GM18909 (cell line): ENCODE data around the gene ALG5.

ENCODE experiments used
- ATAC-seq: cut with Tn5 transposase; IDR thresholded peaks from one replicate; pipeline ENCODE4 v1.9.1; 2021; ENCODE audit warnings: mild to moderate bottlenecking; ENCODE audit not compliant: unreplicated experiment, poor library complexity

ALG5 gene

DNA sequence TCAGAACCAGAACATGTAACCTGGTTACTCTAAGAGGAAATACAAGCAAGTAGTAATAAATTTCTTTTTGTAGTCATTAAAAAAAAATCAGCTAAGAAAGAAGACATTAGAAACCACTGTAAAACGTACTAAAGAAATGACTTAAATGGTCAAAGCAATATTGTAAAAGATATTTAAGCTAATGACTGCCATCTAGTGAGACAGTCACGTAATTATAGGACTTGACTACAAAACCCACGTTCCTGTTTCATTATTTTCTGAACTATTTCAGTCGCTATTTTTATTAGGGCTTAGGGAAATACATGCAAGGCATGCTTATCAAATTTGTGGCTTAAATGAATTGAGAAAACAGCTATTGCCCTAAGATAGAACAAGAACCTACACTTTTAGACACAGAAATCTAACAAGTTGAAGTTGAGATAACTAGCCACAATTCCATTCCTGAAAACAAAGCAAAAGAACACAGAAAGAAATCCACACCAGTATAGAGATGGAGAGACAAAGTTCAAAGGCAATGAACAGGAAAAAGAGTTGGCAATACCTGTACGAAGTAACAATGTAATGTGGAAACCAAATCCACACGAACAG is 17.9 kb downstream of the ALG5 start:
- no peak for ATAC-seq

DNA sequence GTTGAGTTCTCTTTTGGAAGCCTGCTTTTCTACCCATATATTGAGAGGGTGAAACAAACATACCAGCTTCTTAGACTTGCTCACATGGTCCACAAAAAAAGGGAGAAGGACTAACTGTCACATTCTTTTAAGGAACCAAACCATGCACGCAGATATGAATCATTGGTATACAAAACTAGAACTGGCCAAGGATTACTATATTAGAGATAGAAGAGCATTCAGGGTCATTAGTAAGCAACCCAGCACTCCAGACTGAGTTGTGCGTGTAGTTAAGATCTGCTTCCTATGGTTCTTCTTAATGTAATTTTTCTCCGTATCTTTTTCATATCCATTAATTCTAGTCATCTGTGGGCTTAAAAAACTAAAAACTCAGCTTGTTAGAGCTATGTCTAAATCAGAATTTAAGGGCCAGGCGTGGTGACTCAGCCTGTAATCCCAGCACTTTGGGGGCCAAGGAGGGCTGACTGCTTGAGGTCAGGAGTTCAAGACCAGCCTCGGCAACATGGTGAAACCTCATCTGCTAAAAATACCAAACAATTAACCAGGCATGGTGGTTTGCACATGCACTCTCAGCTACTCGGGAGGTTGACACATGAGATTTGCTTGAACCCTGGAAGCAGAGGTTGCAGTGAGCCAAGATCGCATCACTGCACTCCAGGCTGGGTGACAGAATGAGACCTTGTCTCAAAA is 19.6 kb downstream of the ALG5 start:
- no peak for ATAC-seq

DNA sequence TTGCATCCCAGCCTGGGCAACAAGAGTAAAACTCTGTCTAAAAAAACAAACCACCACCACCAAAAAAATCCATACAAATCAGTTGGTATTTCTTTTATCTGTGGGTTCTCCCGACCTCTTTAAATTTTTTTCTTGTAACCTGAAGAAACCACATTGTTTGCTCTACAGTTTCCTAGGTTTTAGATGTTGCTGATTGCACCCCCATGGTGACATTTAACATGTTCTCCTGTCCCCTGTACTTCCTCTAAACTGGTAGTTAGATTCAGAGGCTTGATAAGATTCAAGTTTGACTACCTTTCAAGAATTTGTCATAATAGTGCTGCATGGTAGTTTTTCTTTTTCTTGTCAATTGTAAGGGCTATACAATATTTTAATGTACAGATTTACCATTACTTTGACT is 24.0 kb downstream of the ALG5 start:
- ATAC-seq: no peak

DNA sequence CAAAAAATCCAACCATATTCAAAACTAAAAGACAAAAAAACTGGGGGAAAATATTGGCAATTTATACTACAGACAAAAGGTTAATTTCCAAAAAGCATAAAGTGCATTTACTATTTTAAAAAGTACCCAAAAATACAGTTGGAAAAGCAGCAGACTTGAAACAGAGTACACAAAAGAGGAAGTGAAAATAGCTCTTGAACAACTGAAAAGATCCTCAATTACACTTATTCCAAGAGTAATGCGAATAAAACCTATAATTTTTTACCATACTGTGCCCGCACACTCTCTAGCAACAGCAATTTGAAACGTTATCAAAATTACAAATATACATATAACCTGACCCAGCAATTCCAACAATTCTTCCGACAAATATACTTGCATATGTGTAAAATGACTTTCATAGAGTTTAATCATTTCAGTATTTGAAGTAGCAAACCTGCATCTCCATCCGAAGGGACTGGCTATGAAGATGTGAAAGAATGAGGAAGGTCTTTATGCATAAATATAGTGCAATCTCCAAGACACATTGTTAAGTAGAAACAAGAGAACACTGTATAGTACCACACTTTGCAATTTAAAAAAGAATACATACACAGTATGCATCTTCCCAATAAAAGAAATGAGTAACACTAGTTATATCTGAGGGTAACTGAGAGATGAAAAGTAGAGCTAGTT is 25.4 kb downstream of the ALG5 start:
- ATAC-seq: peak; percentile 86

DNA sequence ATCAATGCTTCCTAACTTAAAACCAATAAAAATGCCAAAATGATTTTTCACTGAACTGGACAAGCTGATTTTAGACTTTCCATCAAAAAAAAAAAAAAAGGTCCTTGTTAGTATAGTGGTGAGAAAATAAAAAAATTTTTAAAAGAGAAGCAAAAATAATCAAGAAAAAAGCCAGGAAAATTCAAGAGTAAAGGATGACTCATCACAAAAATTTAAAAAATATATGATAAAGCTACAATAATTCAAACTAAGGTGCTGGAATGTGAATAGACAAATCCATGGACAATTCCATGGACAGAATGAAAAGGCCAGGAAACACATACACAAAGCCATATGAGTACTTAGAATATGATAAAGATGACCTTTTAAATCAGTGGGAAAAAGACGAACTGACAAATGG is 26.1 kb downstream of the ALG5 start:
- ATAC-seq: no peak

DNA sequence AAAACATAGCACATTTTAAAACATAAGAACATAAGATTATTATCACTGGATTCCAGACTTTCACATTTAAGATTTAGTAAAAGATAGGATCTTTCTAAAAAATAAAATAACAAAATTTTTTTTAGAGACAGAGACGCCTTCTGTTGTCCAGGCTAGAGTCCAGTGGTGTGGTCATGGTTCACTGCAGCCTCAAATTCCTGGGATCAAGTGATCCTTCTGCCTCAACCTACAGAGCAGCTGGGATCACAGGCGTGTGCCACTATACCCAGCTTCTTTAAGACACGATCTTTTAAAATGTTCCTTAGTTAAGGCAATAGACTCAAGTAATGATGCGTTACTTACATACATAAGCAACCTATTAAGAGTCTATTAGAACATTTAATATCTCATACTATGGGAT is 32.7 kb downstream of the ALG5 start:
- no peak for ATAC-seq

DNA sequence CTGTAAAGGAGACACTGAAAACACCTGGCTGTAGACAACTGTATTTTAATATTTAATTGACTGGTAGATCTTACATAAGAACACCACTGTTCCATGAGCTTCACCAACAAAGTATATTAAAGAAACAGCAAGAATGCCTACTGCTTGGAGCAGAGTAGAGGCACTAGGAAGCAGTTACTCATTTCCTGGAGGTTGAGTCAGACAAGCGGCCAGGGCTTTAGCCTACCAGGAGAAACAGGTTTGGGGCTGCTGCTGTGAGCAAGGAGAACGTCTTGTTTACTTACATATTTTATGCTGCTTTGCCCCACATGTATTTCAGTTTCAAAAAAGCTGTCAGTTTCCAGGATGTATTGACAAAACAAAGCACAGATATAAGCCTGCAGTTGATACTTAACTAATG is 33.4 kb downstream of the ALG5 start:
- ATAC-seq: no peak

DNA sequence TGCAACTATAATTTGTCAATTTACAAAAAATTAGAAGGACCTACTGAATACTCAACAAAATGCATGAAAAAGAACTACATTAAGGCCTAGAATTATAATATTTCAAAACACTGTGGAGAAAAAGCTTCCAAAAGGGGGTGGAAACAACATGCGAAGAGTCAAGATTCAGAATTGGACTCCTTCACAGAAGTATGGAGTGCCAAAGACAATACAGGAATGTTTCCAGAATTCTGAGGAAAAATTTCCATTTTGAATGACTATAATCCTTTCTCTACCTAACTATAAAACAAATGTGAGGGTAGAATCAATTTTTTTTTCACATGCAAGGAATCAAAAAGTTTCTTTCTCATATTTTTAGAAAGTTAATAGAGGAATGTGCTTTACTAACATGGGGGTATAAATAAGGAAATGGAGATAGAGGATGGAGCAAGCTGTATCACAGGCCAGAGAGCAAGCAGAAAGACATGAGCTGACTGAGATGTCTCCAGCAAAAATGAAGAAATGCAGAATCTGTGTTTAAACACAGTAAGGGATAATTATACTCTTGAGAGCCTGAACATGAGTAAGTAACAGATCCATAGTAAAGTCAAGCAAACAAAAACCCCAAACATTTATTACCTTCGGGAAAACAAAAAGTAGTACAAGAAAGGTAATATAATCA is 39.6 kb downstream of the ALG5 start:
- ATAC-seq: no peak

DNA sequence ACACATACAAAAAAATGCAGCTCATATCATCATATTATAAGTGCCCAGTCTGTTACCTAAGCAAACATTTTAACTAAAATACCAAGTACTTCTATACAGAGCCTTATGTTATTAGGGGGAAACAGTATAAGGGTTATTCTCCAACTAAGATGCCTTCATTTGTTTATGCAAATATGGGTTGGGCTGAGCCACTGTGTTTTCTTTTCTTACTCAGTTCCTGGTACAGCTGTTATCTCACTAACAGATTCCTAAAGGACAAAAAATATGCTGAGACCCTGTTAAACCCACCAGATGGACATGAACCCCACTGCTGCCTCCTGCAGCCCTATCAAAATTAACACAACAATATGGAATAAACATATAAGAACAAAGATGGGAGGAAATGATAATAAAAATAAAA is 44.6 kb downstream of the ALG5 start:
- no peak for ATAC-seq

DNA sequence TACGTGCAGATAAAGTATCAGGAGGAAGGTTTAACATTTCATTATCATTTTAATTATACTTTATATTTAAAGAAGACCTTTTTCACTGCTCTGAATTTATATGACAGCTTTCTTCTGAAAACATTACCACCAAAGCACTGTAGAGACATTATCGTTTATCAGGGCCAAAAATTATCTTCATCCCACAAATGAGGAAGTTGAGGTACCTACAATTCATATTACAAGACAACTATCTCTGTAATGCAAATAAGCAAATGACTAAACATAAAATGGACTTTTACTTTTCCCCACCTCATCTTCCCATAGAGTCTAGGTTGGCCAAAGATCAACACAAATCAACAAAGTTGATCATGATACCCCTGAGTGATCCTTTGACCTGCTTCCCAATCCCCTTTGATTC is 48.2 kb downstream of the ALG5 start:
- no peak for ATAC-seq

DNA sequence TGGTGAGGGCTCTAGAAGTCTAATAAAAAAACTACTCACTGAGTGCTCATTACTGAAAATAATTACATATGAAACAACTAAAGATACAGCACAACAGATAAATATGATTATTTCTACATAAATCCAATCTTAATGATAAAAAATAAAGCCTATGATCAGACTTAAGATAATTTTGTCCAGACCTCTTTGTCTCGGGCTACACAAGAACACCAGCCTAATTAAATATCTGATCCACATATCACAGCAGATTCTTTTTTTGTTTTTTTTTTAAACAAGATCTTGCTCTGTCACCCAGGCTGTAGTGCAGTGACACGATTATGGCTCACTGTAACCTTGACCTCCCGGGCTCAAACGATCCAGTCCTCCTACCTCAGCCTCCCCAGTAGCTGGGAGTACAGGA is 48.8 kb downstream of the ALG5 start:
- no peak for ATAC-seq

DNA sequence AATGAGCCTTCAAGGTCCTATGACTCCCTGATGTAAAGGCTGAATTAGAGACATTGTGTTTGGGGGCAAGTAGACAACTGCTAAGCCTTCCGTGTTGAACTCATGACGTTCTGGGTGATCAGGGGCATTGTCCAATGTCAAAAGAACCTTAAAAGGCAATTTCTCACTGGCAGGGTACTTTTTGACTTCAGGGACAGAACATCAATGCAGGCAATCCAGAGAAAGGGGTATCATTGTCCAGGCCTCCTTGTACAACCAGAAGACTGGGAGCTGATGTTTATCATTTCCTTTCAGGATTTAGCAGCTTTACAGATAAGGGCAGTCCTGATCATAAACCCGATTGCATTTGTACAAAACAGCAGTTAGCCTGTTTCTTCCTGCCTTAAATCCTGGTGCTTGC is 54.1 kb downstream of the ALG5 start:
- ATAC-seq: no peak

DNA sequence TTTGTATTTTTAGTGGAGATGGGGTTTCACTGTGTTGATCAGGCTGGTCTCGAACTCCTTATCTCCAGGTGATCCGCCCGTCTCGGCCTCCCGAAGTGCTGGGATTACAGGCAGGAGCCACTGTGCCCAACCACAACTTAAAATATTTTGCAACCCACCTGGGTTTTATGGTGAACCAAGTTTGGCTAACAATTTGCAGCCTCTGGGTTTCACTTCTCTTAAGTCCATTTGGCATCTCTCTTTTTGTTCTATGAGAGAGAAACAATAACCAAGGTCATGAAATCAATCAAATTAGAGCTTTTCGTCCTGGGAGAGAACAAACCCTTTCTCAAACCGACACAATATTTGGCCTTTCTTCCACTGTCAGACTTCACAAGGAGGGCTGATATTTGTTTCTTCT is 73.5 kb downstream of the ALG5 start:
- ATAC-seq: no peak

DNA sequence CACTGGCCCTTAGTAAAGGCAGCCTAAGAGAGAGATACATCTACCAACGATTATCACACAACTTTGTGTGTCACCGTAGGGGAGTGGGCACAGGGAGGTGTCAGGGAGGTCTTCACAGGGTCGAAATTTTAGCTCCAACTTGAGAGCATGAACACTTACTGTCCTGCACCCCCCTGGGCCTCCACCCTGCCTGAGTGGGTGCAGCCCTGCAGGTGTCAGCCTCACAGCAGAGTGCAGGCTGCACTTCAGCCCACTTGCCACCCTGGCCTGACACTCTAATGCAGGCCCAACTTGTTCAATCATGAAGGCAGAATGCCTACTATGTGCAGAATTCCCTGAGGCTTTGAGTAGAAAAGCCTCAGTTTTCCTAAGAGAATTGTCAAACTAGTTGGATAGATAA is 75.1 kb downstream of the ALG5 start:
- ATAC-seq: no peak

DNA sequence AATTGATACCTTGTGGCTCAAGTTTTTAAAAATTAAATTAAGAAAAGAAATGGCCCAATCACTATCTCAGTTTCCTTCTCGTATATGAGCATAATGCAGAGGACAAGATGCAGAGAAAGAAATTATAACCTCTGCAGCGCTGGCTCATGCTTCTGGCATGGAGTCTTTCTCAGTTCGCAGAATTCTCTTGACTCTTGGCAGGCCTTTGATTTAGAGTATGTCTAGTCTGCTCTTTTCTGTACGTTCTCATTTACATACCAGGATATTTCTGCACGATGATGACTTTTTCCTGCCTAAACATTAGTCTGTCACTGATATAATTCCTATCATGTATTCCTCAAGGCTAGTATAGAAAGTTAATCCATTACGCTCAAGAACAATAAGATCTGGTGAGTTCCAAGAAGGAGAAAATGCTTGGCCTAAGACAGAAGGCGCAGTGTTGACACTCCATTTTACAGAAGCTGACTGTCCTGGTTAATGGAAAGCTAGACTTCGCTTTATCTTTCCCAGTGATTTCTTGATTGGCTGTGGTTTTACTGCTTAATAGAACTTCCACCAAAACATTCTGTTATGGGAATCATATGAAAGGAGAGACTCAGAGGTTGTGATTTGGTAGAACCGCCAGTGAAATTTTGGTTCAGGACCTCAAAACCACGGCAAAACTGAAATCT is 77.4 kb downstream of the ALG5 start:
- ATAC-seq: no peak

DNA sequence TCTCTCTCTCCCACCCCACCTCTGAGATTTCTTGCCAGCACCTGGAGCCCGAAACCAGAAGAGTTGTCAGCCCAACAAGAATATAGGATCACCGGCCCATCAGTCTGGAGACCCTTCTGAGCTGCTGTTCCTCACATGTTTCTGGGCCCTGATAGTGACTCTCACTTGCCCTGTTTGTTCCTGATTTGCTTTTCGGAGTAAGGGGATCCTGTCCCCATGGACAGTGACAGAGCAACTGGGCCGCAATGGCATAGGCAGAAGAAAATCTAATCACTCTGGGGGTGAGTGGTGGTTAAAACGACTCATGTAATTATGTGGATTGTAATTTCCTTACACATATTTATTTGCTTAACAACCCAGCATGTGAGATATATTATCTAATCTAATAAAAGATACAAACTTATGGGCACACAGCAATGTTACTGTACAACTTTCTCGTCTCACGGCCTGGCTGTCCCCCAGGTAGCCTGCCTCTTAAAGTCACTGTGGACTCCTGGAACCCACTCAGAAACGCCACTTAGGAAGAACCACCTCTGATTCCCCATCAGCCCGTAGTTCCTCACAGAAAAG is 78.4 kb downstream of the ALG5 start:
- ATAC-seq: no peak

DNA sequence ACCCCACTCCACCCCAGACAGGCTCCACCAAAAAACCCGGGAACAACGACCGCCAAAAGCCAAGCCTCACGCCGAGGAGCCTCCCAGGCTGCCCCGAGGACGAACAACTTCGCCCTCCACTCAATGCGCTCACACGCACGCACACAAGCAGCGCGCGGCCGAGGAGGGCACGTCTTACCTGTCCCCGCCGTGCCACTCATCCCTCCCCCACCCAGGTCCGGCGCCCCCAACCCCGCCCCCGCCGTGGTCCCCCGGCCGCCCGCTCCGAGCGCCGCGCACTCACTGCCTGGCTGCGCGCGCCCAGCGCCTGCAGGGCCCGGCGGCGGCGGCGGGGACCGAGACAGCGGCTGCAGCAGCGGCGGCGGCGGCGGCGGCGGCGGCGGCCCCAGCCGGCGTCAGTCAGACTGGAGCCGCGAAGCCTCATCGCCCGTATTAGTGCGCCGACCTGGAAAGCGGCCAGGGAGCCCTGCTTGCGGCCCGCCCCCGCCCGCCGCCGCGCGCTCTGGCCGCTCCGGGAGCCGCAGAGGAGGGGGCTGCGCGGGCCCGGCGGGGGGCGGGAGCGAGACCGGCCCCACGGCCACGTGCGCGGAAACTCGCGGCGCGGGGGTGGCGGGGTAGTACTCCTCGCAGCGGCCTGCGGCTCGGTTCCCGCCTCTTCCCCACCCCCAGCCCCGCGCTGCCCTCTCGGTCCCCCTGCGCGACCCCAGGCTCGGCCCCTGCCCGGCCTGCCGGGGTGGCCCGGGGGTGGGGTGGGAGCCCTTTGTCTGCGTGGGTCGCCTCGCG is 79.1 kb downstream of the ALG5 start, which contains the start of gene SMAD9:
SMAD9 (minus strand) TSS at position 406 of the 783 bp plus-strand sequence. CDS start 40,549 bp downstream, outside the sequence.
- ATAC-seq: peak; percentile 74

DNA sequence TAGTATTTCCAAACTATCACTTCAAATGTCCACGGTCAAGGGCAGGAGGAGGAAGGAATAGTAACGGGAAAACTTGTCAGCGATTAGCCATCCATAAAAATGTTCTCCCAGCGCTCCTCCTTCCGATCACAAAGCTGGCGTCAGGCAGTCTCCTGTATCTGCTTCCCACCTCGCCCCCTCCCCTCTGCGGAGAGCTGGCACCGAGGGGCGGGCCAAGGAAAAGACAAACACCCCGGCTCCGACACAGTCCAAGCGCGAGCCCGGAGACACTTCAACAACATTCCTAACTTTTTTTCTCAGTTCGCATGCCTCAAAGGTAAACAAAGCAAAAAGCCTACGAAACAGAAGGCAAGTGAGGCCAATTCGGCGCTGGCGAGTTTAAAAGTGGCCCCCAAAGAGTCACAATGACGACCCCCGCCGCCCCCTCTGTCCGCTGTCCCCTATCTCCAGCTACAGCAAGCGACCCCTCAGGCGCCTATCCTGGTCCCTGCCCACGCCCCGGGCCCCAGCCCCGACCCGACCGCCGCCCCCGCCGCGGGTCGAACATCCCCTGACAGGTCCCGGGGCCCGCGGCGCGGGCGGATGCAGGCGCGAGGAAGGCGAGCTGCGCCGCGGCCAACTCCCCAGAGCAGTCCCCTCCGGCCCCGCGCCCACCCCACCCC is 79.8 kb downstream of the ALG5 start:
- ATAC-seq: peak; percentile 24
